Thyroid gland (tissue), 4 donors: Measurements from ENCODE around the gene TBC1D22A. TPM values are rescaled to one million over a fixed set of nuclear protein-coding genes. Genes with fewer than 3 reads are reported as not detected.
A peak's percentile ranks its signal among the peaks of the same experiment; 100 is the strongest.

Experiments
- DNase-seq, 2 donors: peaks; one replicate each; pipeline ENCODE4 v3.0.0-alpha.2; 2019
- H3K27ac ChIP-seq, 3 donors: fragments of 200-600 bp; sonication (generic); 1 replicate in 2 of 3; 2 replicates in 1 of 3; pipeline ENCODE4 v1.5.1; 2016 to 2019; ENCODE audit warnings: mild to moderate bottlenecking in 1 of 3, moderate library complexity in 1 of 3
- H3K27me3 ChIP-seq: fragments of 200-600 bp; sonication (generic); one replicate; pipeline ENCODE4 v1.5.1; 2019
- H3K36me3 ChIP-seq, 2 donors: fragments of 200-600 bp; sonication (generic); one replicate each; pipeline ENCODE4 v1.5.1; 2016 to 2019
- H3K4me1 ChIP-seq, 2 donors: fragments of 200-600 bp; sonication (generic); one replicate each; pipeline ENCODE4 v1.5.1; 2017 to 2019
- H3K4me3 ChIP-seq, 3 donors: fragments of 200-600 bp; sonication (generic); replicated peaks in 1 of 3; 1 replicate in 2 of 3; 2 replicates in 1 of 3; pipeline ENCODE4 v1.5.1; 2016; ENCODE audit warnings: mild to moderate bottlenecking in 1 of 3
- H3K9me3 ChIP-seq: fragments of 200-600 bp; sonication (generic); one replicate; pipeline ENCODE4 v1.5.1; 2017
- POLR2A ChIP-seq, 2 donors: fragments of 450-650 bp; IDR thresholded peaks; one replicate each; pipeline ENCODE4 v1.6.1; 2017; ENCODE audit warnings: antibody characterized with exemption in 2 of 2, mild to moderate bottlenecking in 2 of 2, moderate library complexity in 1 of 2
- WGBS, 2 donors: methylation state at CpG; one replicate each; pipeline ENCODE4 v1.1.5; 2017; 5-methylcytosine and 5-hydroxymethylcytosine counted together
- intact Hi-C: fragments of 100-400 bp; cut with DNase I; formaldehyde crosslinking; loops from one replicate; pipeline ENCODE4 v1.15.1; 2023
- total RNA-seq, 4 donors: library from RNA; depleted of rRNA; stranded (reverse); fragments of >200 nt; gene quantifications; one replicate each; pipeline ENCODE4 v1.2.3, GENCODE V29; 2016
- TF ChIP-seq, protein P1 (sequence below), 6 experiments: fragments of 200-600 bp in 3 of 6; fragments of 450-650 bp in 3 of 6; sonication (generic) in 3 of 6; IDR thresholded peaks; one replicate each; pipeline ENCODE4 v1.5.1; 2016 to 2019; ENCODE audit warnings: antibody characterized with exemption in 6 of 6, mild to moderate bottlenecking in 2 of 6, inconsistent platforms in 1 of 6, moderate library complexity in 1 of 6

TBC1D22A gene
- total RNA-seq, 4 donors from 2014 or later = 26.7 to 34.6 (median 33.2) TPM

DNA sequence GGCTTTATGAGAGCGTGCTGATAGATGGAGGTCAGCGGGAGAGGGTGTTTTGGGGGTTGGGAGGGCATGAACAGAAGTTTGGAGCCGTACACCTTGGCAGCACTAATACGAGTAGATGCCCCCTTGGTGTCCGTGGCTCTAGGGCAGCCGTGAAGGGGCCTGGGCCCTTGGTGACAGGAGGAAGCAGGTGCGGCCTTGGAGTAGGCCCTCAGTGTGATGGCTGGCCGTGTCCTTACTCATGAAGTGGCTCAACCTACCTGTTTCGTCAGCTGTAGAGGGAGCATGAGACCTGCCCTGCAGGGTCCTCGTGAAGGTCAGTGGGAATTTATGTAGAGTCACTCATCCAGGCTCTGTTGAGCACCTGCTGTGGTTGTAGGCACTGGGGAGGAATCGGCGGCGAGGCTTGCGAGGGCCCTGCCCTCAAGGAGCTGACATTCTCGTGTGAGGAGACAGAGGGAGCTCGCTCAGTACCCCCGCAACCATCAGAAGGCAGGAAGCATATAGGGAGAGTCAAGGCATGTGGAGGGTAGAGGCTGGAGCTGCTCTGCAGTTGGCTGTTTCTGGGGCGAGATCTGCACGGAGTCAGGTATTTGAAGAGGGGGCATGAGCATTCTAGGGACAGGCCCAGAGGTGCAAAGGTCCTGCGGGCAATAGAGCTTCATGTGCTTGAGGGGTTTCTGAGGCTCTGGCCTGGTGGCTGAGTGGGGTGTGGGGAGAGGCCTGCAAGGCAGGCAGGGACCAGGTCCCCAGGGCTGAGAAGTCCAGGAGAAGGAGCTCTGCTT, 39.6 kb downstream of the TBC1D22A start:
- peak overlapping the region in 2 of 3 donors; percentile 62 to 66 for H3K27ac ChIP-seq
- WGBS, 2 donors = 93% methylated on average over 15 to 20 of the region's 20 CpGs
- TF ChIP-seq, protein P1, sequence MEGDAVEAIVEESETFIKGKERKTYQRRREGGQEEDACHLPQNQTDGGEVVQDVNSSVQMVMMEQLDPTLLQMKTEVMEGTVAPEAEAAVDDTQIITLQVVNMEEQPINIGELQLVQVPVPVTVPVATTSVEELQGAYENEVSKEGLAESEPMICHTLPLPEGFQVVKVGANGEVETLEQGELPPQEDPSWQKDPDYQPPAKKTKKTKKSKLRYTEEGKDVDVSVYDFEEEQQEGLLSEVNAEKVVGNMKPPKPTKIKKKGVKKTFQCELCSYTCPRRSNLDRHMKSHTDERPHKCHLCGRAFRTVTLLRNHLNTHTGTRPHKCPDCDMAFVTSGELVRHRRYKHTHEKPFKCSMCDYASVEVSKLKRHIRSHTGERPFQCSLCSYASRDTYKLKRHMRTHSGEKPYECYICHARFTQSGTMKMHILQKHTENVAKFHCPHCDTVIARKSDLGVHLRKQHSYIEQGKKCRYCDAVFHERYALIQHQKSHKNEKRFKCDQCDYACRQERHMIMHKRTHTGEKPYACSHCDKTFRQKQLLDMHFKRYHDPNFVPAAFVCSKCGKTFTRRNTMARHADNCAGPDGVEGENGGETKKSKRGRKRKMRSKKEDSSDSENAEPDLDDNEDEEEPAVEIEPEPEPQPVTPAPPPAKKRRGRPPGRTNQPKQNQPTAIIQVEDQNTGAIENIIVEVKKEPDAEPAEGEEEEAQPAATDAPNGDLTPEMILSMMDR (IDR thresholded peaks at IDR 0.05) = no peak
- no peak for TF ChIP-seq POLR2A (IDR thresholded peaks at IDR 0.05)
- no peak overlapping the region for H3K4me3 ChIP-seq
- H3K9me3 ChIP-seq = no peaks in the 10 kb centered on the region
- H3K36me3 ChIP-seq = peaks cover 0 to 10% of the 10 kb centered on the region in 2 donors
- no peaks in the 10 kb centered on the region for H3K27me3 ChIP-seq
- no peak for DNase-seq
- peaks cover 27 to 33% of the 10 kb centered on the region in 2 donors for H3K4me1 ChIP-seq
- intact Hi-C loops = loop anchor here (5.0 to 10.0 kb wide), 2 partner anchors 45 to 227 kb away; no protein-coding TSS in a partner anchor

DNA sequence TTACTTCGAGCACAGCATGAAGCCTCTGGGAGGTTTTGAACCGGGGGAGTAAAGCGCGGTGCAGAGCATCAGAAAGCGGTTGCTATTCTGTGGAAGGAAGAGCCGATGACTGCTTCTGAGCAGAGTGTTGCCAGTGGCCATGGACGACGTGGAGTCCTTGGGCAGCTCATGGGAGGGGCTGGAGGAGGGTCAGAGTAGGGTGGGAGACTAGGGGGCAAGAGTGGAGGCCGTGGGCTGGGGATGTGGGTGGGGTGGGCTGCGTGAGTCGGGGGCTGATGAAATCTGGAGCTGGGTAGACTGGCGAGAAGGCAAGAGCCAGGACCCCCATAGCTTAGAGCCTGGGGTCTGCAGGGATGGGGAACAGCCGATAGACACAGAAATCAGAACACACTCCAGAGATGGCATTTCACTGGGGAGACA, 40.2 kb downstream of the TBC1D22A start:
- DNase-seq = no peak
- TF ChIP-seq, protein P1 (IDR thresholded peaks at IDR 0.05) = no peak
- TF ChIP-seq POLR2A (IDR thresholded peaks at IDR 0.05) = no peak
- no peaks in the 10 kb centered on the region for H3K27me3 ChIP-seq
- WGBS, 2 donors = 91 to 93% methylated on average over 13 of the region's 13 CpGs
- H3K4me3 ChIP-seq = no peak overlapping the region
- intact Hi-C loops = loop anchor here (5.0 to 10.0 kb wide), 2 partner anchors 45 to 228 kb away; no protein-coding TSS in a partner anchor
- H3K9me3 ChIP-seq = no peaks in the 10 kb centered on the region
- H3K36me3 ChIP-seq = peaks cover 0 to 6% of the 10 kb centered on the region in 2 donors
- H3K27ac ChIP-seq = peak overlapping the region in 1 of 3 donors; percentile 17
- H3K4me1 ChIP-seq = peaks cover 27 to 33% of the 10 kb centered on the region in 2 donors

DNA sequence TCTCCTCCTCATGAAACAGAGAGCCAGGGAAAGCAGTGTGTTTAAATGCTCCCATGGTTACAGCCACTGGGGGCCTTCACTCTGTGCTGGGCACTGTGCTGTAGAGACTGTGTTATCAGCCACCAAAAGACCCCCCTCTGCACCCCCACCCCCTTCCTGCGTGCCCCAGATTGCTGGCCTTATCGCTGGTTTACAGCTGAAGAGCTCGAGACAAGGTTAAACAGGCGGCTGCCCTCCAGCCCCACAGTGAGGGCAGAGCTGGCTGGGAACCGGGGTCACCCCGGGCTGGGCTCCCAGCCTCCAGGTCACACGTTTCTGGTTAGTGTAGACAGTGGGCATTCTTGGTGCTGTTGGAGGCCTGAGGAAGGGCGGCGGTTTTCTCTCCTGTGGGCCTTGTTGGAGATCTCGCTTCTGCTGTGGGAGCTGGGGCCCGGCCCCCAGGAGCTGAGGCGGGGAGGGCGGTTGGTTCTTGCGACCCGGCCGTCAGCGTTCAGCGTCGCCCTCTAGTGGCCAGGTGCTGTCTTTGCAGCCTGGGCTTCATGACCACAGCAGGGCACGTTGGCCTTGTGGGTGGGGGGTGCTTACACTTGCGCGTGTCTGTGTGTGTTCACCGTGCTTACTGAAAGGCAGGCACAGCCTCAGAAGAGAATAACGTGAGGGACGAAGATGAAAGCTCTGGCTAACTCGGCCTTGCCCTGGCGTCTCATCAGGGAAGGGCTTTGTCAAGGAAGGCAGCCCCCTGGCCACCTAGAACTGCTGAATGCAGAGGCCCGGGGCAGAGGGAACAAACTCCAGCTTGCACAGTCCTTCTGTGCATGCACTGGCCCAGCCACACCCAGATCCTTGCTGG, 40.8 kb downstream of the TBC1D22A start:
- Histone ChIP-seq H3K4me3 (no peak overlapping the region), H3K27ac (no peak overlapping the region), H3K4me1 (peaks cover 27 to 33% of the 10 kb centered on the region in 2 donors), H3K27me3 (no peaks in the 10 kb centered on the region), H3K36me3 (no peaks in the 10 kb centered on the region), H3K9me3 (no peaks in the 10 kb centered on the region)
- intact Hi-C loops = loop anchor here (5.0 to 10.0 kb wide), 2 partner anchors 46 to 228 kb away; no protein-coding TSS in a partner anchor
- DNase-seq = peak; percentile 56 to 61
- TF ChIP-seq POLR2A (IDR thresholded peaks at IDR 0.05) = no peak
- TF ChIP-seq, protein P1 (IDR thresholded peaks at IDR 0.05) = peak; percentile 89 to 98 (median 92)
- WGBS, 2 donors = 36 to 40% methylated on average over 6 to 13 of the region's 28 CpGs

DNA sequence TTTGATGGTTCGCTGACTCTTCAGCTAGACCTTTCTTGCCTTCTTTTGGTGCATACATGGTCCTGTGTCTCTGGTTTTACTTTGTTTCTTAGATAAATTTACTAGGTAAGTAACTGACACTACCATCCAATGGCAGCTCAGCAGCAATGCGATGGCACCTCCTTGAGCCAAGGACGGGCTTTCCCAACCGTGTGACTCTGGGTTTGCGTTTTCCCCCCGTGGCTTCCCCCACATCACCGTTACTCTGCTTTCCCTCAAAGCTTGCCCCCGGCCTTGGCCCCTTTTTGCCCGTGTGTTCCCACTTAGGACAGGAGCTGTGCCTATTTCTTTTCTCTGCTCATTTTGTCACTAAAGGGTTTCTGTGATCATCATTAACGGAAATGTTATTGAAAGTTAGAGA, 41.5 kb downstream of the TBC1D22A start:
- Histone ChIP-seq H3K4me1 (peaks cover 27 to 33% of the 10 kb centered on the region in 2 donors), H3K4me3 (no peak overlapping the region), H3K36me3 (no peaks in the 10 kb centered on the region), H3K27ac (no peak overlapping the region), H3K9me3 (no peaks in the 10 kb centered on the region), H3K27me3 (no peaks in the 10 kb centered on the region)
- DNase-seq = no peak
- TF ChIP-seq, protein P1 (IDR thresholded peaks at IDR 0.05) = no peak
- no peak for TF ChIP-seq POLR2A (IDR thresholded peaks at IDR 0.05)
- WGBS, 2 donors = 86 to 89% methylated on average over 10 of the region's 10 CpGs
- intact Hi-C loops = loop anchor here (5.0 to 10.0 kb wide), 2 partner anchors 47 to 229 kb away; no protein-coding TSS in a partner anchor
